Neural cell (in vitro differentiated cells): ENCODE measurements around the gene FBXO42. TPM values are rescaled to one million over a fixed set of nuclear protein-coding genes. Genes with fewer than 3 reads are reported as not detected.

Experiments
- H2AFZ ChIP-seq: fragments of 200-600, 300-800 bp; sonication (generic), shearing (Covaris generic); 2 replicates; pipeline ENCODE4 v1.6.0; 2014; ENCODE audit warnings: low read depth, mild to moderate bottlenecking, antibody characterized with exemption, low read length, moderate library complexity
- H3F3A ChIP-seq: fragments of 200-600 bp; shearing (Covaris generic); 2 replicates; pipeline ENCODE4 v1.6.1; 2016; ENCODE audit warnings: mild to moderate bottlenecking, moderate library complexity, mixed read lengths, antibody characterized with exemption, low read length; ENCODE audit not compliant: insufficient read depth, poor library complexity, severe bottlenecking
- H3K27ac ChIP-seq: fragments of 200-600, 300-800 bp; sonication (generic), shearing (Covaris generic); 2 replicates; pipeline ENCODE4 v1.5.1; 2014; ENCODE audit warnings: mild to moderate bottlenecking, low read length, moderate library complexity
- H3K27me3 ChIP-seq: fragments of 300-800, 200-600 bp; sonication (generic), shearing (Covaris generic); 2 replicates; pipeline ENCODE4 v1.6.0; 2014; ENCODE audit warnings: mild to moderate bottlenecking, low read depth, low read length, moderate library complexity; ENCODE audit not compliant: insufficient read depth
- H3K36me3 ChIP-seq: fragments of 300-800, 200-600 bp; sonication (generic), shearing (Covaris generic); 2 replicates; pipeline ENCODE4 v1.5.1; 2014; ENCODE audit warnings: mild to moderate bottlenecking, antibody characterized with exemption, low read length, moderate library complexity; ENCODE audit not compliant: insufficient read depth
- H3K4me2 ChIP-seq: fragments of 300-800, 200-600 bp; sonication (generic), shearing (Covaris generic); 2 replicates; pipeline ENCODE4 v1.6.0; 2014; ENCODE audit warnings: mild to moderate bottlenecking, low read length
- H3K4me3 ChIP-seq: fragments of 300-800, 200-600 bp; sonication (generic), shearing (Covaris generic); 2 replicates; pipeline ENCODE4 v1.5.1; 2014; ENCODE audit warnings: mild to moderate bottlenecking, low read length, moderate library complexity
- H3K79me2 ChIP-seq: fragments of 200-600 bp; shearing (Covaris generic); replicated peaks from 2 replicates; pipeline ENCODE4 v1.6.0; 2014; ENCODE audit warnings: mild to moderate bottlenecking, low read length, moderate library complexity; ENCODE audit not compliant: insufficient read depth
- H3K9ac ChIP-seq: fragments of 300-800, 200-600 bp; sonication (generic), shearing (Covaris generic); 2 replicates; pipeline ENCODE4 v1.6.1; 2016; ENCODE audit warnings: mild to moderate bottlenecking, low read length, mixed read lengths
- H3K9me2 ChIP-seq: fragments of 200-600 bp; shearing (Covaris generic); 2 replicates; pipeline ENCODE4 v1.6.1; 2016; ENCODE audit warnings: mild to moderate bottlenecking, low read length, mixed read lengths; ENCODE audit not compliant: insufficient read depth
- H3K9me3 ChIP-seq: fragments of 200-600, 300-800 bp; sonication (generic), shearing (Covaris generic); 2 replicates; pipeline ENCODE4 v1.6.1; 2016; ENCODE audit warnings: mild to moderate bottlenecking, mixed run types, low read length, moderate library complexity, mixed read lengths
- H4K20me1 ChIP-seq: fragments of 200-600 bp; shearing (Covaris generic); 2 replicates; pipeline ENCODE4 v1.6.1; 2016; ENCODE audit warnings: mild to moderate bottlenecking, mixed run types; ENCODE audit not compliant: insufficient read depth
- CTCF ChIP-seq: fragments of 450-650 bp; IDR thresholded peaks from 2 replicates; pipeline ENCODE4 v1.5.1; 2014; ENCODE audit warnings: antibody characterized with exemption, mild to moderate bottlenecking, moderate library complexity; ENCODE audit not compliant: poor library complexity, severe bottlenecking
- EP300 ChIP-seq: fragments of 450-650 bp; conservative IDR thresholded peaks from 2 replicates; pipeline ENCODE4 v1.6.1; 2014; ENCODE audit warnings: antibody characterized with exemption, mild to moderate bottlenecking, moderate library complexity; ENCODE audit not compliant: poor library complexity, severe bottlenecking
- EZH2 ChIP-seq: fragments of 200-600, 300-800 bp; shearing (Covaris generic), sonication (generic); IDR thresholded peaks from 2 replicates; pipeline ENCODE4 v1.6.1; 2014; ENCODE audit warnings: antibody characterized with exemption, low read length, borderline replicate concordance, mild to moderate bottlenecking; ENCODE audit not compliant: insufficient read depth, poor library complexity, severe bottlenecking
- MXI1 ChIP-seq: fragments of 450-650 bp; conservative IDR thresholded peaks from 2 replicates; pipeline ENCODE4 v1.6.1; 2014; ENCODE audit warnings: antibody characterized with exemption, mild to moderate bottlenecking; ENCODE audit not compliant: poor library complexity, severe bottlenecking
- POLR2AphosphoS5 ChIP-seq: IDR thresholded peaks from 2 replicates; pipeline ENCODE4 v1.6.1; 2012
- RAD21 ChIP-seq: fragments of 450-650 bp; conservative IDR thresholded peaks from 2 replicates; pipeline ENCODE4 v1.6.1; 2014; ENCODE audit warnings: antibody characterized with exemption, mild to moderate bottlenecking, moderate library complexity
- REST ChIP-seq: IDR thresholded peaks from 2 replicates; pipeline ENCODE4 v1.6.1; 2012; ENCODE audit warnings: borderline replicate concordance
- SMC3 ChIP-seq: fragments of 450-650 bp; conservative IDR thresholded peaks from 2 replicates; pipeline ENCODE4 v1.6.1; 2014; ENCODE audit warnings: antibody characterized with exemption, mild to moderate bottlenecking, moderate library complexity; ENCODE audit not compliant: poor library complexity
- TAF1 ChIP-seq: IDR thresholded peaks from 2 replicates; pipeline ENCODE4 v1.6.1; 2012; ENCODE audit warnings: low read depth
- polyA plus RNA-seq: library from polyadenylated mRNA; depleted of rRNA; stranded (reverse); fragments of >200 nt; gene quantifications from 2 replicates; pipeline ENCODE4 v1.2.3, GENCODE V29; 2014

FBXO42 gene
- polyA plus RNA-seq, 1 donor from 2014 or later = 30.1 TPM

GRCh38 chr1:16204216-16204615 lies 148.1 kb downstream of the FBXO42 start:
- no peaks in the 10 kb centered on the region for H3K9me3 ChIP-seq

GRCh38 chr1:16203550-16203949 lies 148.7 kb downstream of the FBXO42 start:
- H3K9me2 ChIP-seq = no peaks in the 10 kb centered on the region
- no peak for TF ChIP-seq RAD21
- TF ChIP-seq CTCF = no peak
- no peak for TF ChIP-seq EP300
- TF ChIP-seq SMC3 = no peak
- TF ChIP-seq REST = no peak
- no peak for TF ChIP-seq EZH2

More at GRCh38 chr1:16204216-16204615, 148.1 kb downstream of the FBXO42 start:
- no peak overlapping the region for H3K27ac ChIP-seq
- H3K27me3 ChIP-seq = no peaks in the 10 kb centered on the region
- H2AFZ ChIP-seq = no peak overlapping the region
- no peak overlapping the region for H3K9ac ChIP-seq
- H3K4me2 ChIP-seq = no peak overlapping the region
- H3K79me2 ChIP-seq = no peaks in the 10 kb centered on the region
- no peaks in the 10 kb centered on the region for H3K36me3 ChIP-seq
- no peaks in the 10 kb centered on the region for H4K20me1 ChIP-seq
- no peaks in the 10 kb centered on the region for H3F3A ChIP-seq
- TF ChIP-seq TAF1 (no peak), RAD21 (no peak), POLR2AphosphoS5 (no peak), REST (no peak), EP300 (no peak), MXI1 (no peak), EZH2 (no peak), CTCF (no peak), SMC3 (no peak)
- no peak overlapping the region for H3K4me3 ChIP-seq
- no peaks in the 10 kb centered on the region for H3K9me2 ChIP-seq

More at GRCh38 chr1:16203550-16203949, 148.7 kb downstream of the FBXO42 start:
- H3K27me3 ChIP-seq = no peaks in the 10 kb centered on the region
- no peaks in the 10 kb centered on the region for H3K9me3 ChIP-seq
- H3K27ac ChIP-seq = no peak overlapping the region
- no peak overlapping the region for H3K9ac ChIP-seq
- H3K36me3 ChIP-seq = no peaks in the 10 kb centered on the region
- H3K4me3 ChIP-seq = no peak overlapping the region
- no peak overlapping the region for H2AFZ ChIP-seq
- no peaks in the 10 kb centered on the region for H4K20me1 ChIP-seq
- H3K4me2 ChIP-seq = no peak overlapping the region
- no peaks in the 10 kb centered on the region for H3F3A ChIP-seq
- H3K79me2 ChIP-seq = no peaks in the 10 kb centered on the region
